Keratinocyte (primary cell): ENCODE data around the gene FUZ. TPM values are rescaled to one million over a fixed set of nuclear protein-coding genes. Genes with fewer than 3 reads are reported as not detected.

Experiments
- DNase-seq: peaks from one replicate; pipeline ENCODE4 v3.0.0-alpha.2; 2011; ENCODE audit warnings: low read depth, missing footprints, low spot score
- FAIRE-seq: peaks from 2 replicates; lab custom pipeline; 2011; peaks lifted over from hg19 to GRCh38; lab: Jason Lieb, UNC
- H2AFZ ChIP-seq: 2 replicates; pipeline ENCODE4 v1.6.0; 2012; ENCODE audit warnings: low read length, control low read depth, inconsistent platforms; ENCODE audit not compliant: control insufficient read depth
- H3K27ac ChIP-seq: 2 replicates; pipeline ENCODE4 v1.5.1; 2011; ENCODE audit warnings: low read length; ENCODE audit not compliant: control insufficient read depth, insufficient read depth
- H3K27me3 ChIP-seq: 3 replicates; pipeline ENCODE4 v1.6.0; 2011; ENCODE audit warnings: low read length; ENCODE audit not compliant: control insufficient read depth, insufficient read depth; ENCODE audit errors: extremely low read depth
- H3K36me3 ChIP-seq, 2 experiments: 2 replicates in 1 of 2; 3 replicates in 1 of 2; pipeline ENCODE4 v1.5.1; 2011; ENCODE audit warnings: low read length in 2 of 2, mild to moderate bottlenecking in 1 of 2; ENCODE audit not compliant: control insufficient read depth in 2 of 2, insufficient read depth in 2 of 2; ENCODE audit errors: extremely low read depth in 1 of 2
- H3K4me1 ChIP-seq: 3 replicates; pipeline ENCODE4 v1.5.1; 2011; ENCODE audit warnings: low read length; ENCODE audit not compliant: control insufficient read depth, insufficient read depth; ENCODE audit errors: extremely low read depth
- H3K4me2 ChIP-seq: 3 replicates; pipeline ENCODE4 v1.6.0; 2011; ENCODE audit warnings: low read depth, low read length; ENCODE audit not compliant: control insufficient read depth, insufficient read depth; ENCODE audit errors: extremely low read depth
- H3K4me3 ChIP-seq, 3 experiments: fragments of 200-600 bp in 1 of 3; sonication (generic) in 1 of 3; 2 replicates in 2 of 3; 3 replicates in 1 of 3; pipeline ENCODE4 v1.5.1; 2011 to 2016; ENCODE audit warnings: low read length in 3 of 3, mild to moderate bottlenecking in 3 of 3, control low read depth in 2 of 3, inconsistent platforms in 1 of 3, low read depth in 1 of 3, mixed read lengths in 1 of 3, mixed run types in 1 of 3, moderate library complexity in 1 of 3; ENCODE audit not compliant: control insufficient read depth in 2 of 3, insufficient read depth in 2 of 3; ENCODE audit errors: extremely low read depth in 1 of 3
- H3K79me2 ChIP-seq: 2 replicates; pipeline ENCODE4 v1.6.0; 2012; ENCODE audit warnings: low read length; ENCODE audit not compliant: control insufficient read depth, insufficient read depth
- H3K9ac ChIP-seq: 3 replicates; pipeline ENCODE4 v1.6.0; 2011; ENCODE audit warnings: low read length; ENCODE audit not compliant: control insufficient read depth, insufficient read depth; ENCODE audit errors: extremely low read depth
- H3K9me1 ChIP-seq: 3 replicates; pipeline ENCODE4 v1.6.0; 2011; ENCODE audit warnings: low read length; ENCODE audit not compliant: control insufficient read depth, insufficient read depth; ENCODE audit errors: extremely low read depth
- H3K9me3 ChIP-seq: 2 replicates; pipeline ENCODE4 v1.5.1; 2012; ENCODE audit warnings: low read depth, low read length; ENCODE audit not compliant: control insufficient read depth
- H4K20me1 ChIP-seq: 3 replicates; pipeline ENCODE4 v1.6.0; 2011; ENCODE audit warnings: low read length; ENCODE audit not compliant: control insufficient read depth, insufficient read depth; ENCODE audit errors: extremely low read depth
- CTCF ChIP-seq, 3 experiments: IDR thresholded peaks in 1 of 3; conservative IDR thresholded peaks in 1 of 3; optimal IDR thresholded peaks in 1 of 3; 2 replicates in 2 of 3; 3 replicates in 1 of 3; pipeline versions ENCODE3 to v1.5.1; 2011; ENCODE audit warnings: low read length in 3 of 3, mild to moderate bottlenecking in 3 of 3, moderate library complexity in 2 of 3, control low read depth in 1 of 3, inconsistent platforms in 1 of 3; ENCODE audit not compliant: insufficient read depth in 2 of 3; ENCODE audit errors: extremely low read depth in 1 of 3
- EZH2 ChIP-seq: IDR thresholded peaks from one replicate; pipeline ENCODE4 v1.6.1; 2012; ENCODE audit warnings: inconsistent platforms, mild to moderate bottlenecking, low read length, moderate library complexity
- dilution Hi-C: fragments of 300-500 bp; cut with MboI; formaldehyde crosslinking; loops from one replicate; pipeline ENCODE4 v1.7.0; 2020; ENCODE audit warnings: low sequenced_read_pairs; ENCODE audit not compliant: extremely low pct_ligation_motif_present
- polyA plus RNA-seq, 5 experiments: library from polyadenylated mRNA; depleted of rRNA in 3 of 5; stranded (reverse) in 3 of 5; stranded (forward) in 1 of 5; unstranded in 1 of 5; fragments of >200 nt; gene quantifications; 1 replicate in 1 of 5; 2 replicates in 3 of 5; 3 replicates in 1 of 5; pipeline versions ENCODE4 v1.2.1 to v1.2.3, GENCODE V29; 2011 to 2012; ENCODE audit warnings: missing spikeins in 2 of 5, low read depth in 1 of 5, low replicate concordance in 1 of 5

The FUZ gene
- polyA plus RNA-seq, 1 donor (not counting 4 experiments of a cell fraction or from before 2014, with no cell fraction given): 3.7 TPM

GRCh38 chr19:49802836-49803528 is 10.1 kb downstream of the FUZ start:
- FAIRE-seq (no peak), DNase-seq (no peak)
- Histone ChIP-seq H3K79me2 (no peaks in the 10 kb centered on the region), H3K36me3 (peaks cover 25 to 26% of the 10 kb centered on the region in 2 experiments), H3K27me3 (no peaks in the 10 kb centered on the region), H3K27ac (no peak overlapping the region), H3K4me3 (no peak overlapping the region), H3K9ac (no peak overlapping the region), H3K9me3 (no peaks in the 10 kb centered on the region), H3K9me1 (no peaks in the 10 kb centered on the region), H3K4me1 (no peaks in the 10 kb centered on the region), H4K20me1 (no peaks in the 10 kb centered on the region), H2AFZ (no peak overlapping the region), H3K4me2 (no peak overlapping the region)
- dilution Hi-C loops: no loop called here
- no peak for TF ChIP-seq EZH2
- TF ChIP-seq CTCF (optimal IDR thresholded peaks at IDR 0.05 in 1 of 3, IDR thresholded peaks at IDR 0.05 in 1 of 3, conservative IDR thresholded peaks at IDR 0.05 in 1 of 3; ENCODE audit: extremely low read depth in 1 of 3, insufficient read depth in 2 of 3, low read length in 3 of 3): no peak

DNA sequence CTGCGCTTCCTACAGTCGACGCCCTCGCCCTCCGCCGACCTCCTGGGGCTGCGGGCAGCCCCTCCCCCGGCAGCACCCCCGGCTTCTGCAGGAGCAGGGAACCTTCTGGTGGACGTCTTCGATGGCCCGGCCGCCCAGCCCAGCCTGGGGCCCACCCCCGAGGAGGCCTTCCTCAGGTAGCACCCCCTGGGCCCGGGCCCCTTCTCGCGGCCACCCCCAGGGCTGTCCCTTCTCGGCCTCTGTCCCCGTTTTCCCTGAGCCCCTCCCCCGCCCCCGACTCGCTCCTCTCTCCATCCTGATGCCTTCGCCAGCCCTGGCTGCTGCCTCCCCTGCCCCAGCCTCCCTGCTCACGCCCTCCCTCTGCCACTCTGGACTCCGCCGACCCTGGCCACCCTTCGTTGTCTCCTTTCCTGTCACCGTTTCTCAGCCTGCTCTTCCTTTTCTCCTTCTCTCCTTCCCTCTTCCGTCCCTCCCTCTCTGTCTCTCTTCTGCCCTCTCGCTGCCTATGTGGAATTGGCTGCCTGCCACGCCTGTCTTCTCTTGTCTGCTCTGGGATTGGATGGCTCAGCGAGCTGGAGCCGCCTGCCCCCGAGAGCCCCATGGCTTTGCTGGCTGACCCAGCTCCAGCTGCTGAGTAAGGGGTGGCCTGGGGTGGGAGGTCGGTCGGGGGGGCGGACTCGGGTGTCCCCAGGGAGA is 11.0 kb downstream of the FUZ start:
- Histone ChIP-seq H3K4me1 (no peaks in the 10 kb centered on the region), H3K79me2 (no peaks in the 10 kb centered on the region), H3K9ac (no peak overlapping the region), H3K4me2 (no peak overlapping the region), H3K27ac (no peak overlapping the region), H3K9me3 (no peaks in the 10 kb centered on the region), H3K36me3 (peaks cover 27 to 30% of the 10 kb centered on the region in 2 experiments), H3K9me1 (no peaks in the 10 kb centered on the region), H3K4me3 (no peak overlapping the region), H2AFZ (no peak overlapping the region), H4K20me1 (no peaks in the 10 kb centered on the region), H3K27me3 (no peaks in the 10 kb centered on the region)
- no peak for FAIRE-seq
- no peak for TF ChIP-seq EZH2
- DNase-seq: no peak
- dilution Hi-C loops: no loop called here
